Prostate gland (tissue), 2 donors: Measurements from ENCODE around the gene SMIM33.

ENCODE experiments used
- CTCF ChIP-seq, 4 experiments: fragments of 200-600 bp in 2 of 4; fragments of 450-650 bp in 2 of 4; sonication (generic) in 2 of 4; IDR thresholded peaks; 1 replicate in 3 of 4; 2 replicates in 1 of 4; pipeline ENCODE4 v1.5.1; 2016 to 2019; ENCODE audit warnings: antibody characterized with exemption in 4 of 4, mild to moderate bottlenecking in 2 of 4, moderate library complexity in 2 of 4
- POLR2A ChIP-seq: fragments of 450-650 bp; IDR thresholded peaks from one replicate; pipeline ENCODE4 v1.6.1; 2016; ENCODE audit warnings: antibody characterized with exemption, mild to moderate bottlenecking
- POLR2AphosphoS5 ChIP-seq: sonication (generic); formaldehyde crosslinking; IDR thresholded peaks from one replicate; pipeline ENCODE4 v1.6.1; 2017; ENCODE audit warnings: antibody characterized with exemption

DNA sequence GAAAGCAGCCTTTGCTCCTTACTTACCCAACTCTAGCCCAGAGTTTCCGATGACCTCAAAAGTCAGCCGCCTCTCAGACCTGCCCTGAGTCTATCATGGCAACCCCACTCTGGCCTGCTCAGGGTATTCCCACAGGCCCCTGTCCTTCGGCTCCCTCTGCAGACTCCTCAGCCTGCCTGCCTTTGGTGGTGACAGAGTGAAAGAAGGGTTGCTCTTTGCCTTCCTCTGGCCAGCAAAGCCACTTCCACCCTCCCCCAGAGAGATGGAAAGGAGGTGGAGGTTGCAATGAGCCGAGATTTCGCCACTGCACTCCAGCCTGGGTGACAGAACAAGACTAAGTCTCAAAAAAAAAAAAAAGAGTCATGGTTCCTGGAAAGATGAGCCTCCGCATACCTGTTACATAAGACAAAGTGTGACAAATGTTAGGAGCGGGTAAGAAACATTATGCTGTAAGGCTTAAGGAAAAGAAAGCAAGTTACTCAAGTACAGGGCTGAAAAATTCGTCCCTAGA is 2.3 kb upstream of the SMIM33 start:
- no peak for TF ChIP-seq CTCF (IDR thresholded peaks at IDR 0.05)
- no peak for TF ChIP-seq POLR2A
- TF ChIP-seq POLR2AphosphoS5 = no peak
